Activated naive CD8-positive, alpha-beta T cell treated with anti-CD3 and anti-CD28 coated beads, Interleukin-2, amount 10 ng/mL, durations not matched to agents 7 days and 5 days (primary cell): ENCODE results near the gene RNASEH2C. TPM values are rescaled to one million over a fixed set of nuclear protein-coding genes. Genes with fewer than 3 reads are reported as not detected.
"Not testable (repeated sequence)": the region's sequence is repeated elsewhere in the genome, so short reads cannot be mapped to it uniquely, and the experiment has no call there.

Source experiments
- ATAC-seq: fragments of 150-1000 bp; cut with Tn5 transposase; one replicate; pipeline ENCODE4 v1.10.0; 2021; ENCODE audit warnings: low read depth, moderate library complexity
- POLR2A ChIA-PET: fragments of 350-600 bp; sonication (Branson Sonifier 250); formaldehyde crosslinking; loops from one replicate; lab custom pipeline; 2021; ENCODE audit warnings: antibody characterized with exemption; lab: Charles Lee
- DNase-seq: peaks from one replicate; pipeline ENCODE4 v3.0.0; 2021
- H3K27ac Mint-ChIP-seq: one replicate; pipeline ENCODE4 v1.8.0; 2022; ENCODE audit warnings: mild to moderate bottlenecking, mixed read lengths
- H3K27me3 Mint-ChIP-seq: one replicate; pipeline ENCODE4 v1.8.0; 2022; ENCODE audit warnings: mild to moderate bottlenecking, moderate library complexity, mixed read lengths
- H3K36me3 Mint-ChIP-seq: one replicate; pipeline ENCODE4 v1.8.0; 2021; ENCODE audit warnings: mild to moderate bottlenecking, mixed read lengths
- H3K4me1 Mint-ChIP-seq: one replicate; pipeline ENCODE4 v1.8.0; 2021; ENCODE audit warnings: mixed read lengths
- H3K4me3 Mint-ChIP-seq: one replicate; pipeline ENCODE4 v1.8.0; 2022; ENCODE audit warnings: mild to moderate bottlenecking, moderate library complexity, mixed read lengths
- H3K9me3 Mint-ChIP-seq: one replicate; pipeline ENCODE4 v1.8.0; 2021; ENCODE audit warnings: mixed read lengths
- total RNA-seq, 2 experiments: library from RNA; stranded (reverse); gene quantifications; one replicate each; pipeline ENCODE4 v1.2.3, GENCODE V29; 2021

RNASEH2C gene
- total RNA-seq, 2 experiments from 2014 or later, result 74.8 to 84.2 TPM

- POLR2A ChIA-PET, result interaction anchor here (0.7 kb wide), 4 partner anchors 68 to 325 kb away, joined by 3 to 6 read pairs (median 5); no protein-coding TSS in a partner anchor
- DNase-seq (no peak), ATAC-seq (no peak)
- Mint-ChIP-seq H3K27me3 (peaks cover 18% of the 10 kb centered on the region), H3K4me1 (peaks cover 3% of the 10 kb centered on the region), H3K9me3 (no peaks in the 10 kb centered on the region), H3K36me3 (no peaks in the 10 kb centered on the region), H3K4me3 (no peak overlapping the region), H3K27ac (no peak overlapping the region)
These were observed 23.6 kb downstream of the RNASEH2C start for GRCh38 chr11:65696802-65697552.

- POLR2A ChIA-PET, result no interaction called here
- H3K4me3 Mint-ChIP-seq, result no peak overlapping the region
- H3K27me3 Mint-ChIP-seq, result peaks cover 10% of the 10 kb centered on the region
- no peak overlapping the region for H3K27ac Mint-ChIP-seq
- peaks cover 3% of the 10 kb centered on the region for H3K4me1 Mint-ChIP-seq
- H3K36me3 Mint-ChIP-seq, result no peaks in the 10 kb centered on the region
- DNase-seq (no peak), ATAC-seq (no peak)
- no peaks in the 10 kb centered on the region for H3K9me3 Mint-ChIP-seq
These were observed 24.9 kb downstream of the RNASEH2C start for GRCh38 chr11:65695459-65696241.

GRCh38 chr11:65692367-65692766 lies 28.2 kb downstream of the RNASEH2C start:
- H3K36me3 Mint-ChIP-seq, result no peaks in the 10 kb centered on the region
- peaks cover 5% of the 10 kb centered on the region for H3K27me3 Mint-ChIP-seq
- no peak overlapping the region for H3K4me3 Mint-ChIP-seq
- POLR2A ChIA-PET, result no interaction called here
- peaks cover 3% of the 10 kb centered on the region for H3K4me1 Mint-ChIP-seq
- H3K27ac Mint-ChIP-seq, result no peak overlapping the region
- no peak for ATAC-seq
- H3K9me3 Mint-ChIP-seq, result no peaks in the 10 kb centered on the region
- DNase-seq, result no peak

- H3K9me3 Mint-ChIP-seq, ATAC-seq, H3K27ac Mint-ChIP-seq, H3K27me3 Mint-ChIP-seq, H3K4me3 Mint-ChIP-seq, POLR2A ChIA-PET, H3K4me1 Mint-ChIP-seq, H3K36me3 Mint-ChIP-seq, DNase-seq: not testable (repeated sequence)
These were observed 28.8 kb downstream of the RNASEH2C start for GRCh38 chr11:65691847-65692246.

- no peaks in the 10 kb centered on the region for H3K36me3 Mint-ChIP-seq
- ATAC-seq, result no peak
- no peaks in the 10 kb centered on the region for H3K9me3 Mint-ChIP-seq
- no peak overlapping the region for H3K27ac Mint-ChIP-seq
- no peak for DNase-seq
- no peaks in the 10 kb centered on the region for H3K4me1 Mint-ChIP-seq
- peaks cover 15% of the 10 kb centered on the region for H3K27me3 Mint-ChIP-seq
- POLR2A ChIA-PET, result no interaction called here
- no peak overlapping the region for H3K4me3 Mint-ChIP-seq
These were observed 34.6 kb downstream of the RNASEH2C start for GRCh38 chr11:65685981-65686380.

GRCh38 chr11:65683480-65683879 lies 37.1 kb downstream of the RNASEH2C start:
- POLR2A ChIA-PET, H3K4me3 Mint-ChIP-seq, ATAC-seq, H3K9me3 Mint-ChIP-seq, H3K36me3 Mint-ChIP-seq, DNase-seq, H3K4me1 Mint-ChIP-seq, H3K27ac Mint-ChIP-seq: not testable (repeated sequence)
- peaks cover 10% of the 10 kb centered on the region for H3K27me3 Mint-ChIP-seq

GRCh38 chr11:65680192-65680743 lies 40.3 kb downstream of the RNASEH2C start:
- H3K4me3 Mint-ChIP-seq, result no peak overlapping the region

GRCh38 chr11:65672982-65673381 lies 47.6 kb downstream of the RNASEH2C start:
- DNase-seq (no peak), ATAC-seq (no peak)
- Mint-ChIP-seq H3K27me3 (no peaks in the 10 kb centered on the region), H3K9me3 (no peaks in the 10 kb centered on the region), H3K4me3 (no peak overlapping the region), H3K27ac (no peak overlapping the region), H3K4me1 (no peaks in the 10 kb centered on the region), H3K36me3 (no peaks in the 10 kb centered on the region)
- POLR2A ChIA-PET, result no interaction called here

More at GRCh38 chr11:65680192-65680743, 40.3 kb downstream of the RNASEH2C start:
- ATAC-seq (no peak), DNase-seq (no peak)
- Mint-ChIP-seq H3K27ac (no peak overlapping the region), H3K9me3 (no peaks in the 10 kb centered on the region), H3K27me3 (peaks cover 10% of the 10 kb centered on the region), H3K36me3 (no peaks in the 10 kb centered on the region), H3K4me1 (peaks cover 4% of the 10 kb centered on the region)
- POLR2A ChIA-PET, result interaction anchor here (0.7 kb wide), 1 partner anchor 27 kb away, joined by 4 read pairs; no protein-coding TSS in a partner anchor

GRCh38 chr11:65672180-65672860 lies 48.3 kb downstream of the RNASEH2C start:
- no peak overlapping the region for H3K4me3 Mint-ChIP-seq
- no peaks in the 10 kb centered on the region for H3K27me3 Mint-ChIP-seq
- H3K9me3 Mint-ChIP-seq, result no peaks in the 10 kb centered on the region
- H3K36me3 Mint-ChIP-seq, result no peaks in the 10 kb centered on the region
- no peaks in the 10 kb centered on the region for H3K4me1 Mint-ChIP-seq
- POLR2A ChIA-PET, result no interaction called here
- no peak overlapping the region for H3K27ac Mint-ChIP-seq
- no peak for ATAC-seq
- DNase-seq, result no peak

Other genes starting within 250 kb of the RNASEH2C start
- gene MALAT1, start 221.8 kb downstream of the RNASEH2C start, total RNA-seq, result over 10,000 TPM; 13,719 to 14,448 TPM
- gene SCYL1, start 195.7 kb downstream of the RNASEH2C start, total RNA-seq, result 10 to 100 TPM; 74.2 to 74.9 TPM
- gene LTBP3, start 162.4 kb downstream of the RNASEH2C start, total RNA-seq, result 100 to 1,000 TPM; 116 to 119 TPM
- gene ZNRD2, start 150.3 kb downstream of the RNASEH2C start, total RNA-seq, result 10 to 100 TPM; 27.2 to 30.0 TPM
- 10 to 100 TPM; 40.9 to 44.1 TPM for gene FAM89B, start 148.3 kb downstream of the RNASEH2C start, total RNA-seq
- 100 to 1,000 TPM; 118 to 120 TPM for gene EHBP1L1, start 144.7 kb downstream of the RNASEH2C start, total RNA-seq
- gene KCNK7, start 125.0 kb downstream of the RNASEH2C start, total RNA-seq, result 1 to 10 TPM in 1 of 2 experiments, under 1 TPM in 1; 0.96 to 1.0 TPM
- 10 to 100 TPM; 69.9 to 73.1 TPM for gene MAP3K11, start 106.6 kb downstream of the RNASEH2C start, total RNA-seq
- 10 to 100 TPM; 57.2 to 60.2 TPM for gene PCNX3, start 105.0 kb downstream of the RNASEH2C start, total RNA-seq
- gene SIPA1, start 82.7 kb downstream of the RNASEH2C start, total RNA-seq, result 100 to 1,000 TPM; 245 to 266 TPM
- 100 to 1,000 TPM; 112 to 117 TPM for gene RELA, start 57.9 kb downstream of the RNASEH2C start, total RNA-seq
- gene KAT5, start 8.5 kb downstream of the RNASEH2C start, total RNA-seq, result 10 to 100 TPM; 75.6 to 82.6 TPM
- 10 to 100 TPM; 27.9 to 29.0 TPM for gene AP5B1, start 60.2 kb upstream of the RNASEH2C start, total RNA-seq
- gene OVOL1, start 66.3 kb upstream of the RNASEH2C start, total RNA-seq, result under 1 TPM; 0.14 to 0.17 TPM
- gene SNX32, start 113.2 kb upstream of the RNASEH2C start, total RNA-seq, result 1 to 10 TPM; 2.6 to 3.6 TPM
- gene CFL1, start 137.4 kb upstream of the RNASEH2C start, total RNA-seq, result 1,000 to 10,000 TPM; 1,357 to 1,424 TPM
- gene MUS81, start 139.6 kb upstream of the RNASEH2C start, total RNA-seq, result 100 to 1,000 TPM; 102 to 110 TPM
- gene EFEMP2, start 152.0 kb upstream of the RNASEH2C start, total RNA-seq, result 10 to 100 TPM; 15.3 to 20.0 TPM
- 100 to 1,000 TPM; 161 to 175 TPM for gene CTSW, start 159.0 kb upstream of the RNASEH2C start, total RNA-seq
- gene FIBP, start 167.7 kb upstream of the RNASEH2C start, total RNA-seq, result 10 to 100 TPM; 78.2 to 82.9 TPM
- 10 to 100 TPM; 59.8 to 66.3 TPM for gene CCDC85B, start 169.9 kb upstream of the RNASEH2C start, total RNA-seq
- gene FOSL1, start 179.6 kb upstream of the RNASEH2C start, total RNA-seq, result 1 to 10 TPM; 1.9 to 2.0 TPM
- 10 to 100 TPM; 39.8 to 42.8 TPM for gene C11orf68, start 198.3 kb upstream of the RNASEH2C start, total RNA-seq
- 100 to 1,000 TPM; 225 to 259 TPM for gene DRAP1, start 198.6 kb upstream of the RNASEH2C start, total RNA-seq
- not detected for gene TSGA10IP, start 224.7 kb upstream of the RNASEH2C start, total RNA-seq
- gene SART1, start 240.9 kb upstream of the RNASEH2C start, total RNA-seq, result 10 to 100 TPM; 79.3 to 83.5 TPM